GM19452 (cell line): ENCODE results near the gene TRAF4.
"Not testable (repeated sequence)": the region's sequence is repeated elsewhere in the genome, so short reads cannot be mapped to it uniquely, and the experiment has no call there.

Experiments used
- ATAC-seq: cut with Tn5 transposase; IDR thresholded peaks from one replicate; pipeline ENCODE4 v1.9.1; 2021; ENCODE audit not compliant: unreplicated experiment

The TRAF4 gene

DNA sequence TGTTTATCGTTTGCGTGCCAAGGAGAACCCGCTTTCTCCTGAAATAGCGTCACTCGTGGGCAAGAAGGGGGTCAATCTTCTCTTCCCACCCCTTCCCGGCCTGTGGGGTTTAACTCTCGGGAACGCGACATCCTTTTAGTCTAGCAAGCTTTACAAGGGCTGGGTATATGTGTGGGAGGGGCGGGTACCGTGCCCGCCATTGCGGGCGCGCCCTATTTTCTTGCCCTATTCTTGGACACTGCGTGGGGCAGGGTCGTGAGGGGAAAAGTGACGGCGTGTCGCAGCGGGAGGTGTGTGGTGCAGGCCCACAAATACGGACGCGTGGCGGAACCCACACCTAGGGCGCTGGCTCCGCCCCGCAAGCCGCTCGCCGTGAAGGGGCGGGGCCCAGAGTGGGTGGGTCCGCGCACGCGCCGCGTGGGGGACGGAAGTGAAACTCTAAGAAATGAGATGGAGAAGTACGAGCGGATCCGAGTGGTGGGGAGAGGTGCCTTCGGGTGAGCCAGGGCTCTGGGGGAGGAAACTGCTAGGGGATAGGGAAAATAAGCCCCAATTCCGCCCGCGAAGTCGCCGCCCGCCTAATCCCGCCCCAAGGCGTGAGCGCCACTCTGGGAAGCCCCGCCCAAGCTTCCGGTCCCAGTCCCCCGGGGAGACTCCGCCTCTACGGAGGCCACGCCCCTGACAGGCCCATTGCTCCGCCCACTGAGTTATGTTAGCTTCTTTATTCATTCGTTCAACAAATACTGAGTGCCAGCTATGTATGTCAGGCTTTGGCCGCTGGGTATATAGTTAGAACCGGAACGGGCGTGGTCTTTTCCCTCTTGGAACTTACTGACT is 15.2 kb upstream of the TRAF4 start, which contains the start of gene NEK8:
Gene NEK8 (plus strand): TSS at position 425 of the 837 bp plus-strand sequence. CDS start 26 bp downstream, at position 451.
- peak; percentile 37 for ATAC-seq

DNA sequence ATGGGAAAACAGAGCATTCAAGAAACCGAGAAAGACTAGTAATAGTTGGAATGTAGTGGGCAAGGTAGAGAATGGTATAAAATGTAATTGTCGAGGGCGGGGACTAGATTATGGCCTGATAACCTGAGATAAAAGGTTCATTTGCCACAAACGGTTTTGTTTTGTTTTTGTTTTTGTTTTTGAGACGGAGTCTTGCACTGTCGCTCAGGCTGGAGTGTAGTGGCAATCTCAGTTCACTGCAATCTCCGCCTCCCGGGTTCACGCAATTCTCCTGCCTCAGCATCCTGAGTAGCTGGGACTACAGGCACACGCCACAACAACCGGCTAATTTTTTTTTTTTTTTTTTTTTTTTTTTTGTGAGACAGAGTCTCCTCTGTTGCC is 13.9 kb upstream of the TRAF4 start:
- ATAC-seq = no peak

GRCh38 chr17:28733346-28733745 is 10.5 kb upstream of the TRAF4 start:
- no peak for ATAC-seq

DNA sequence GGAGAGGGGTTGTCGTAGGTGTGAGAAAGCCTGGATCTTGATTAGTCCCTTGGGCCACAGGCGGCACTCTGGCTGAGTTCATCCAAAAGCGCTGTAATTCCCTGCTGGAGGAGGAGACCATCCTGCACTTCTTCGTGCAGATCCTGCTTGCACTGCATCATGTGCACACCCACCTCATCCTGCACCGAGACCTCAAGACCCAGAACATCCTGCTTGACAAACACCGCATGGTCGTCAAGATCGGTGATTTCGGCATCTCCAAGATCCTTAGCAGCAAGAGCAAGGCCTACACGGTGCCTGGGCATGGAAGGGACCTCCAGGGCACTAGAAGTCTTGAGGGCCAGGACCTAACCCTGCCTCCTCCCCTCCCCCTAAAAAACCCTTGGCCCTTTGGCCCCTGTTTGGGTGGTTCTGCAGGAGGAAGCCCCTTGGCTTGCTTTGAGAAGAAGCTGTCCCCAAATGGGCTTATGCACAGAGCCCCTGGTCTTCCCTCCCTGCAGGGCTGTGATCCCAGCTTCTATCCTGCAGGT is 9.0 kb upstream of the TRAF4 start:
- no peak for ATAC-seq

DNA sequence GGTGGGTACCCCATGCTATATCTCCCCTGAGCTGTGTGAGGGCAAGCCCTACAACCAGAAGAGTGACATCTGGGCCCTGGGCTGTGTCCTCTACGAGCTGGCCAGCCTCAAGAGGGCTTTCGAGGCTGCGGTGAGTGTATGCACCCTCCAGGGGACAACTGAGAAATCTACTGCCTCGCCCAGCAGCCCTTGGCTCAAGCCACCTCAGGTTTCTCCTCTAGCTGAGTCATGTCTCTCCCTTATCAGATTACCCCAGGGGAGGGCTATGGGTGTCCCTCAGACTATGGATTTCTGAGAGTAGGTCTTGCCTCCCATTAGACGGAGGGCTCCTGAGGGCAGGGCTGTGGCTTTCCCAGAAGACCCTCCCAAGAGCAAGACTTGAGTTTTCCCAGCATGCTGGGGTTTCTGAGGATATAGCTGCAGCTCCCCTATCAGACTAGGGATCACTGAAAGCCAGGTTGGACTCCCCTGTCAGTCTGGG is 8.5 kb upstream of the TRAF4 start:
- no peak for ATAC-seq

DNA sequence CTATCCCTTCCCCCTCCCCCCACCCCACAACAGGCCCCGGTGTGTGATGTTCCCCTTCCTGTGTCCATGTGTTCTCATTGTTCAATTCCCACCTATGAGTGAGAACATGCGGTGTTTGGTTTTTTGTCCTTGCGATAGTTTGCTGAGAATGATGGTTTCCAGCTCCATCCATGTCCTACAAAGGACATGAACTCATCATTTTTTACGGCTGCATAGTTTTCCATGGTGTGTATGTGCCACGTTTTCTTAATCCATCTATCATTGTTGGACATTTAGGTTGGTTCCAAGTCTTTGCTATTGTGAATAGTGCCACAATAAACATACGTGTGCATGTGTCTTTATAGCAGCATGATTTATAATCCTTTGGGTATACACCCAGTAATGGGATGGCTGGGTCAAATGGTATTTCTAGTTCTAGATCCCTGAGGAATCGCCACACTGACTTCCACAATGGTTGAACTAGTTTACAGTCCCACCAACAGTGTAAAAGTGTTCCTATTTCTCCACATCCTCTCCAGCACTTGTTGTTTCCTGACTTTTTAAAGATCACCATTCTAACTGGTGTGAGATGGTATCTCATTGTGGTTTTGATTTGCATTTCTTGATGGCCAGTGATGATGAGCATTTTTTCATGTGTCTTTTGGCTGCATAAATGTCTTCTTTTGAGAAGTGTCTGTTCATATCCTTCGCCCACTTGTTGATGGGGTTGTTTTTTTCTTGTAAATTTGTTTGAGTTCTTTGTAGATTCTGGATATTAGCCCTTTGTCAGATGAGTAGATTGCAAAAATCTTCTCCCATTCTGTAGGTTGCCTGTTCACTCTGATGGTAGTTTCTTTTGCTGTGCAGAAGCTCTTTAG is 7.7 kb upstream of the TRAF4 start:
- ATAC-seq = not testable (repeated sequence)

- ATAC-seq = no peak
Observed at GRCh38 chr17:28737316-28737715, 6.5 kb upstream of the TRAF4 start.

DNA sequence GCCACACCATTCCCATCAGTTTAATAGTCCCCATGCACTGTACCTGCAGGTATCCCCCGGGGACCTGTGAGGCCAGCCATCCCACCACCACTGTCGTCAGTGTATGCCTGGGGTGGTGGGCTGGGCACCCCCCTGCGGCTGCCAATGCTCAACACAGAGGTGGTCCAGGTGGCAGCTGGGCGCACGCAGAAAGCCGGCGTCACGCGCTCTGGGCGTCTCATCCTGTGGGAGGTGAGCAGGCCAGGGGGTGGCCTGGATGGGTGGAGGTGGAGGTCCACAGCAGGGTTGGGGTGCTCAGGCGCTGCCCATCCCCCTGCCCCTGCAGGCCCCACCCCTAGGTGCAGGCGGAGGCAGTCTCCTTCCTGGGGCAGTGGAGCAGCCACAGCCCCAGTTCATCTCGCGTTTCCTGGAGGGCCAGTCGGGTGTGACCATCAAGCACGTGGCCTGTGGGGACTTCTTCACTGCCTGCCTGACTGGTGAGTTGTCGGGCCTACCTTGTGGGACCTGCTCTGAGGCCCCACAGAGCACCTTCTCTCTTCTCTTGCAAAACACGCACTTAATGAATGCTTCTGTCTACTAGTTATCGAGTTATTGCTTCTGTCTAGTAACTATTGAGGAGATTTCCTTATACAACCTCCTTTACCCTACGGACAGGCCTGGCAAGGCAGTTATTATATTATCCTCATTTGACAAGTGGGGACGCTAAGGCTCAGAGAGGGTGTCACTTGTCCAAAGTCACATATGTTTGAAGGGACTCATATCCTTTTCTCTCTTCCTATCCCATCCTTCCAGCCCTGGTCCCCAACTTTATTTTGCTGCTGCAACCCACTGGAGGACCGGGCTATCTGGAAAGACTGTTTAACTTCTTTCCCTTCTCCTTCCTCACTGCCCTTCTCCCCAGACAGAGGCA is 5.8 kb upstream of the TRAF4 start:
- peak; percentile 47 for ATAC-seq

DNA sequence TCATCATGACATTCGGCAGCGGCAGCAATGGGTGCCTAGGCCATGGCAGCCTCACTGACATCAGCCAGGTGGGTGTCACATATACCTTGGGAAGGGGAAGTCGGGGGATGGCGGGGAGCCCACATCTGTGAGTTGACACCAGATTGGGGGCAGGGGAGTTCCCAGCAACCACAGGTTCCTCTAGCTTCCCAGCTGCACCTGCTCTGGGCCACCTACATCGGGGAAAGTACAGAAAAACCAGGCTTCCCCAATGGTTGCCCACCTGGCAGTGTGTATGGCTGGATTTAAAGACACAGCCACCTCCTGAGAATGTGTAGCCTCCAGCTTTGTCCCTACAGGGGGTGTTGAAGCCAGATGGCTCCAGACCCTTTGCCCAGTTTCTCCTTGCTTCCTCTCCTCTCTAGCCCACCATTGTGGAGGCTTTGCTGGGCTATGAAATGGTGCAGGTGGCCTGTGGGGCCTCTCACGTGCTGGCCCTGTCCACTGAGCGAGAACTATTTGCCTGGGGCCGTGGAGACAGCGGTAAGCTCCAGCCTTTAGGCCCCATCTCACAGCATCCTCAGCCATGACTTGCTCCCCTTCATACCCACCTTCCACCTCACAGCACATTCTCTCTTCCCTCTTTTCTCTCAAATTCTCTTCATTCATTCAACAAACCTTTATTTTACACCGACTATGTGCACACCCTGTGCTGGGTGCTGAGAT is 5.0 kb upstream of the TRAF4 start:
- ATAC-seq = no peak

GRCh38 chr17:28740406-28741357 is 3.1 kb upstream of the TRAF4 start:
- no peak for ATAC-seq

DNA sequence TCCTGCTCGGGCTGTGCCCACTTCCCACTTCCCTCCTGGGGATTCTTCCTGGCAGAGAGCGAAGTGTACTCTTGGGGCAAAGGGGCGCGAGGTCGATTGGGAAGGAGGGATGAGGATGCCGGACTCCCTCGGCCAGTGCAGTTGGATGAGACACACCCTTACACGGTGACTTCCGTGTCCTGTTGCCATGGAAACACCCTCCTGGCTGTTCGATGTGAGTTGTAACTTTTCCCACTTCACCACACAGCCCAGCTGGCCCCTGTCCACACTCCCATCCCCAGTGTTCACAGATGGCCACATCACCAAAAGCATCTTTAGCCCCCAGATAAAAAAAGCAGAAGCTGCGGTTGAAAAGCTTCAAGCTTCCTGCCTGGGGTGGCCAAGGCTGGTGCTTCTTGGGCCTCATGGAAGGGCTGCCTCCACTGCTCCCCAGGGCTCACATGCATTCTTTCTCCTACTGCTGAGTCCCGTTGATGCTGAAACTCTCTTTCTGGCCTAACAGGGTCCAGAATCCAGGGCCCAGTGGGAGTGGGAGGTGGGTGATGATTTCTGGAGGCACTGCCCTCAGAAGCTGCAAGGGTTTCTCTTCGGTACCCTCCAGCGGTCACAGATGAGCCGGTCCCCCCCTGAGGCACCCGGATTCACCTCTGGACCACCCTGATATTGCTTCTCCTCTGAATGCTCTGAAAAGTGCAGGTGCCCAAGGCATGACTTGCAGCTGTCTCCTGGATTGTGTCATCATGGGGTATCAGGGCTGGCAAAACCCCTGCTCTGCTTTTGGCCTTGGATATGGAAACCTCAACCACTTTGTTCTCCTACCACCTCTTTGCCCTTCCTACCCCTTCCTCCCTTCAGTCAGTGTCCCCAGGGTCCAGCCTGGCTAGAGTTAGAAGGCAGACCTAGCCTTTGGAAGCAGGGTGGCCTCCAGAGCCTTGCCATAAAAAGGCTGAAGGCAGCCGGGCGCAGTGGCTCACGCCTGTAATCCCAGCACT is 2.2 kb upstream of the TRAF4 start:
- ATAC-seq = no peak

DNA sequence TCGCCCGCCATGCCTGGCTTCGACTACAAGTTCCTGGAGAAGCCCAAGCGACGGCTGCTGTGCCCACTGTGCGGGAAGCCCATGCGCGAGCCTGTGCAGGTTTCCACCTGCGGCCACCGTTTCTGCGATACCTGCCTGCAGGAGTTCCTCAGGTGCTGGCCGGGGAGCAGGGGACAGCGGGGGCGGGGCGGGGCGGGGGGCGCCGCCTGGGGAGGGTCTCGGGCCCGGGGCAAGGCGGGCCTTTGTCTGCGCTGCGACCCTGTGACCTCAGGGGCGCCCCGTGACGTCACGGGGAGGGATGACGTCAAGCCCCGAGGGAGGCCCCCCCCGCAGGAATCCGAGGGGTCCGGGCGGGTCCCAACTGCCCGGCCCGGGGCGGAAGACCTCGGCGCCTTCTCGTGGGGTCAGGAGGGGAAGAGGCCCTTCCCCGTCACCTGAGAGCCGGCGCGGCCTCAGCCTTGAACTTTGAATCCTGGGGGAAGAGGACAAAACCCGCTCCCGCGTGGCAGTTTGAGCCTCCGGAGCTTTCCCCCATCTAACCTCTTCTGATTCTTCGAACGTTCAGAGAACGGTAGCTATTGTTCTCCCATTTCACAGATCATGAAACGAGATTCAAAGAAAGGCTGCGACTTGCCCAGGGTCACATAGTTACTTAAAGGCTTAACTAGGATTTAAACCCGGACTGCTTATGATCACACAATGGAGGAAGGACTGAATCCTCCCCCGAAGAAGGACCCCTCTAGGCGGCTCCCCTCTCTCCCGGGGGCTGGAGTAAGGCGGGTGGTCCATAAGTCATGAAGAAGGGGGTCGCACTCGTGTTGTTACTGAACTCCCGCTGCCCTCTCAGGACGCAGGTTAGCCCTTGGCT is 527 bp downstream of the TRAF4 start:
- ATAC-seq = peak; percentile 33

DNA sequence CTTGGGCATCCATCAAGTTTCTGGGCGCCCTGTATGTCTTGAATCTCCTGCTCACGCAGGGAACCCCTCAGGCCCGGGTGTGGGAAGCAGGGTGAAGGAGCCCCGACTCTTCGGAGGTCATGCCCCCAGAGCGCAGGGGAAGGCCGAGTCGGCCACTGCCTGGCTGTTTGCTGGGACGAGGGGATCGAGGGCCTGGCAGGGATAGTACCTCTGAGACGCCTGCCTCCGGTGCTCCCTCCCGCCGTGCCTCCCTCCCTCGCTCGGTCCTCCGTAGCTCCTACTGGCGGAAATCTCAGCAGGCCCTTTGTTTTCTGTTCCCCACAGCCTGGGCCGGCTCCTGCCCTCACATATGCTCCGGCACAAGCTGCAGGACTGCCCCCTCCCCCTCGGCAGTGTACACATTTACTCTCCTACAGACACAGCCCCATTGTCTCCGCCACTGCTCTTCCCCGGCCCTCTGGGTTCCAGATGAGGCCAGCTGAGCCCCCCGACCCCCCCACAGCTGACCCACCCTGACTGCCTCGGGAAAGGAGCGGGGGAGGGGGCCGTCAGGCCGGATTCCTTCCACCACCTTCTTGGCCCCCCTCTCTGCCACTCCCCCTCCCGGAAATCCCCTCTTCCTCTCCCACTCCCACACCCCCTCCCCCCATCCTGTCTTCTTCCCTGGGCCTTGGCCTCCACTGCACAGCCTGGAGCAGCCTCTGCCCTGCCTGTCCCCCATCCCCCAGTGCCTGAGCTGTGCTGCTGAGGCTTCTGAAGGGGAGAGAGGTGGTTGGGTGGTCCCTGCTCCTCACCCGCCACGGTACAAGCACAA is 1.4 kb downstream of the TRAF4 start:
- ATAC-seq = no peak

DNA sequence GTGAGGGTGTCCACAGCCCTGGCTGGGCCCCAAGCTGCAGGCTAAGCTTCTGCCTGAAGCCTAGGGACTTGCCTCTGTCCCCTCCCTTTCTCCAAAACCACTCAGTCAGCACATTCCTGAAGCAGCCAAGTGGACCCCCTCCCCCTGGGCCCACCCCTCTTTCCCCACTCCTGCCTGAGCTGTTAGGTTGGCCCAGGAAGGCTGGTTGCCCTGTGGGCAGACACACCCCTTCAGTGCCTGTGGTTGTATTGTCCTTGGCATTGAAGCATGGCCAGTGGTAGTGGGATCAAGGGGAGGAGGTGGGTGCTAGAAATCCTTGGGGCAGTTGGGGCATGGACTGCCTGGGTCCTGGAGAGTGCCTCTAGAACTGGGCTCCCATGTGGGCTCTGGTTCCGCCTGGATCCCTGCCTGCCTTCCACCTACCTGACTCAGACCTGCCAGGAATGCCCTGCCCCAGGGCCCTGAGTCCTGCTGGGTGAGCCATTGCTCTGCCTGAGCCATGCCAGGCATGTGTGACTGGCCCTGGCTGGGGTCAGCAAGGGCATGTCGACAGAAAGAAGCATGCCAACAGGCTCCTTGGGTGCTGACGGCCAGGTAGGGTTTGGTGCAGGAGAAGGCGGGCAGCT is 2.1 kb downstream of the TRAF4 start:
- ATAC-seq = no peak

DNA sequence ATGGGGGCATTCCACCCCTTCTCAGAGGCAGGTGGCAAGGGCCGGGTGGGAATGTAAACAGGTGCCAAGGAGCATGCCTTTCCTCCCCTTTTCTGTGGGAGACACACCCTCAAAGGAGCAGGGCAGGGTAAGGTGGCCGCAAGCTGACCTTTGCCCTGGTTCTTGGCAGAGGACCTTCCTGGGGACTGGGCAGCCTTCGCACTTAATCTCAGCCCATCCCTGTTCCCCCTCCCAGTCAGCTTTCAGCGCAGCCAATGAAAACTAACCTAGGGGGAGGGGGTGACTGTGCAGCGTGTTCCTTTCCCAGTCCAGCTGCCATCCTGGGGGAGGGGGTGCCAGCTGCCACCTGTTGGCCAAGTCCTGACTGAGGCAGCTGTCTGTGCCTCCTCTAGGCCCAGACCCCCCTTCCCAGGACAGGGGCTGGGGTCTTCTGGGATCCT is 2.8 kb downstream of the TRAF4 start:
- no peak for ATAC-seq
